Fibroblast of peridontal ligament (primary cell): ENCODE results near the gene PUS3.
"Not testable (repeated sequence)": the region's sequence is repeated elsewhere in the genome, so short reads cannot be mapped to it uniquely, and the experiment has no call there.

Source experiments
- DNase-seq: peaks from one replicate; pipeline ENCODE4 v3.0.0-alpha.2; 2010; ENCODE audit errors: extremely low read depth

The PUS3 gene

DNA sequence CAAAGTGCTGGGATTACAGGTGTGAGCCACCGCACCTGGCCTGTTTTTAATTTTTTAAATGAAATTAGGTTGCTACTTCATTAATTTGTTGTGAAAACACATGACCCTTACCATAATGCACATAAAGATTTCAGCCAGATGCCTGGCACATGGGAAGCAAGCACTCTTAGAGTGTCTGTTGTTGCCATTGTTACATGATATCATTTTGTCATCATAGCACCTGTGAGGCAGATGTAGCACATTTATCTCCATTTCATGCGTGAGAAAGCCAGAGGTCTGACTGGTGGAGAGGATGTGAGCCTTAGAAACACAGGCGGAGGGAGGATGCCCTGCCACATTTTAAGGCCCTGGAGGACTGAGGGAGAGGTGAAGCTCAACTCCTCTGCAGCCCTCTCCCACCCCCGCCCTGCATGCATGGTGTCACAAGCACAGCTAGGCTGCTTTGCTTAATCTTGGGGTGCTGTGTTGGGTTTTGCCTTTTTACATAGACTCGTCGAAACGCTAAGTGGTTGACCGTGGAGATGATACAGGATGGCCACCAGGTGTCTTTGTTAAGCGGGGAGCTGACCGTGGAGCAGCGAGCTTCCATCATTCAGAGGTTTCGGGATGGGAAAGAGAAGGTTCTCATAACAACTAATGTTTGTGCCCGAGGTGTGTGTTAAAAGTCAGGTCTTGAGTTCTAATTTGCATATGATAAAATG is 15.3 kb upstream of the PUS3 start:
- DNase-seq = no peak

GRCh38 chr11:125916683-125917347 is 13.8 kb upstream of the PUS3 start:
- DNase-seq = no peak

DNA sequence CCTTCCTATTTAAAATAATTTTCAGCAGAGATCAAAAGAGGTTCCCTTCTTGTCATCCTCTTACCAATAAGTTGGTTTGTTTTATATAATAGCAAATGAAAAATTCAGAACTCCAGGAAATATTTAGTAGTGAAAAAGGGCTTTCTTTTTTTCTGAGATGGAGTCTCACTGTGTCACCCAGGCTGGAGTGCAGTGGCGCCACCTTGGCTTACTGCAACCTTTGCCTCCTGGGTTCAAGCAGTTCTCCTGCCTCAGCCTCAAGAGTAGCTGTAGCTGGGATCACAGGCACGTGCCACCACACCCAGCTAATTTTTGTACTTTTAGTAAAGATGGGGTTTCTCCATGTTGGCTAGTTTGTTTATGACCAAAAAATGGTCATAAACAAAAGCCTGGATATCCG is 11.6 kb upstream of the PUS3 start:
- DNase-seq = not testable (repeated sequence)

GRCh38 chr11:125910226-125910849 is 7.3 kb upstream of the PUS3 start:
- peak; percentile 12 for DNase-seq

GRCh38 chr11:125904678-125905077 is 1.7 kb upstream of the PUS3 start:
- no peak for DNase-seq

DNA sequence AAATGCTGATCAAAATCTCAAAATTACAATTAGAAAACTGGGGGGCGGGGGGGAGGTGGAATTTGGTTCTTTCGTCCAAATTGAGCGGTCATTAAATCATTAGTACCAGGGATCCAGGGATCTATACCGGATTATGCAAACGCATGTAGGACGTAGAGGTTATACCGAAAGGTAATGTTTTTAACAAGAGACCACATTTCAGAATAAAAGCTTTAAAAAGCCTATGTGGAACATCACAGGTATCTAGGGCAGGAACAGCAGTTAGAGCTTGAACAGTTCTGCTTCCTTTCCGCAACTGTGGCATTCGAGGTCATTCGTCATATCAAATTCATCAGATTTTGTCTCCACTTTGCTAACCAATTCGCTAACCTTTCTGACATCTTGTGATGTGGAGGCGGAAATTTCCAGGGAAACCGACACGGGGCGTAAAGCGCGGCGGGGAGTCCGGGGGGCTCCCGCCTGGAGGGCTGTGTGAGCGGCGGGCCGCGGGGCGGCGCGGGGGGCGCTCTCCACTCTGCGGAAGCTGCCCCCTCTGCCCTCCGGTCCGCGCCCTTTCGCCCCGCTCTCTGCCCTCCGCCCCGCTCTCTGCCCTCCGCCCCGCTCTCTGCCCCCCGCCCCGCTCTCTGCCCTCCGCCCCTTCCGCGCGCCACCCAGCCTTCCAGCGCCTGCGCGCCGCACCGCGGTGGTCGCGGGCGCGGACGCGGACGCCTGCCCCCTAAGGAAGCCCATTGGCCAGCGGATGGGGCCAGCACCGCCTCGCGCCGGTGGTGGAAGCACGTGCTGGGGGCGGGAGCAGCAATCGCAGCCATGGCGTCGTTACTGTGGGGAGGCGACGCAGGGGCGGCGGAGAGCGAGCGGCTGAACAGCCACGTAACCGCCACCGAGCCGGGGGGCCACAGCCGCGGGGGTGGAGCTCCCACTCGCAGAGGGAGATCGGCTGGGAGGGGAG is 979 bp upstream of the PUS3 start, which contains the start of gene DDX25:
DDX25 (plus strand) TSS at position 798 of the 949 bp plus-strand sequence; CDS start at position 808, 10 bp downstream.
- no peak for DNase-seq

- no peak for DNase-seq
Measured at GRCh38 chr11:125902277-125902926, 604 bp downstream of the PUS3 start.

DNA sequence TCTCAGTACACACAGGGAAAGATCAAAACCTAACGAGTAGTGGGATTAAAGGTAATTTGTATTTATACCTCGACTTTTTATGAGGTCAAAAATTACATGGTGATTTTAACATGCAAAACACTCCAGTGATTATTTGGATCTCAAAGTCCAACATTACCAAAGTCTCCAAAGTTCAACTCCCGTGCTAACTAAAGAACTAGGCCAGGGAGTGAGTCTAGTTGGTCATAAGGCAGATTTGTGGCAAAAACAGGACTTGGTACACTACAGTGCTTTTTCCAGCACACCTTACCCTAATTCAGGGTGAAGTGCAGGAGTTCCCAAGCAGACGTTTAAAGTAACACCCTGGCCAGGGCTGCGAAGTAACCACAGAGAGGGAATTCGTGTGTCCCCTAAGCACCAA is 1.1 kb downstream of the PUS3 start:
- DNase-seq = no peak

GRCh38 chr11:125892994-125893393 is 10.0 kb downstream of the PUS3 start:
- no peak for DNase-seq

DNA sequence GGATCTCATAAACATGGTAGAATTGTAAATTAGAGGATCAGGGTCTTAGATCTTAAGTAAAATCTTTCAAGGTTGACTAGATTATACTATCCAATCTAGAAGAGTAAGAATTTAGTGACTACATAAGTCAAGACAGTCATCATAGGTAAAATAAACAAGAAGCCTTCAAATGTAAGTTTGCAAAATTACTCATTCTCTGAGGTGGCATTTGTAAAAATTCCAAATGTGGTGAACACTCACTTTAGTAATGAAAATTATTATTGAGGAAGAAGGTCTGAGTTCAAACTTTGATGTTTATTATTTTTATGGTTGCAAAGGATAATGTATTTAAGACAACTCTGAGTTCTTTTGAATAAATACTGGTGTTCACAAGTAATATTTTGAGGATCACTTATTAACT is 10.9 kb downstream of the PUS3 start:
- peak; percentile 35 for DNase-seq

GRCh38 chr11:125890447-125891100 is 12.4 kb downstream of the PUS3 start:
- peak; percentile 21 for DNase-seq

GRCh38 chr11:125887373-125888324 is 15.4 kb downstream of the PUS3 start, which contains the start of gene HYLS1:
HYLS1 (plus strand) TSS chr11:125887668; CDS start chr11:125899369, 11,701 bp downstream.
- peak; percentile 97 for DNase-seq

- DNase-seq = no peak
Measured at GRCh38 chr11:125886997-125887372, 16.0 kb downstream of the PUS3 start.

GRCh38 chr11:125883375-125883774 is 19.6 kb downstream of the PUS3 start:
- DNase-seq = no peak

DNA sequence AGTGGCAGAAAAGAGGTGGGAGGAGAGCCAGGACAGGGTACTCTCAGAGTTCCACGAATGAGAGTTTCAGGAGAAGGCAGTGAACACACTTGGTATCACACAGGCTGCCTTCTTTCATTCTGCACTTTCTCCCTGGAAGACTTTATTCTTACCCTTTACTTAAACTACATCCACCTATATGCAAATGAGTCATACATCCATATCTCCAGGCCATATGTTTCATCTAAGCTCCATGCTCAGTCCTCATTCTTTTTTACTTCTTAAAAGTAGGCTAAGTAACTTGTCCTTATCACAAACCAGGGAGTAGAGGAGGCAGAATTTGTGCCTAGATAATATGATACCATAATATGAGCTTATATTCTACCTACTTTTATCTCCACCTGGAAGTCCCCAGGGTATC is 21.7 kb downstream of the PUS3 start:
- no peak for DNase-seq

- DNase-seq = peak; percentile 81
Measured at GRCh38 chr11:125874556-125875124, 28.4 kb downstream of the PUS3 start.

DNA sequence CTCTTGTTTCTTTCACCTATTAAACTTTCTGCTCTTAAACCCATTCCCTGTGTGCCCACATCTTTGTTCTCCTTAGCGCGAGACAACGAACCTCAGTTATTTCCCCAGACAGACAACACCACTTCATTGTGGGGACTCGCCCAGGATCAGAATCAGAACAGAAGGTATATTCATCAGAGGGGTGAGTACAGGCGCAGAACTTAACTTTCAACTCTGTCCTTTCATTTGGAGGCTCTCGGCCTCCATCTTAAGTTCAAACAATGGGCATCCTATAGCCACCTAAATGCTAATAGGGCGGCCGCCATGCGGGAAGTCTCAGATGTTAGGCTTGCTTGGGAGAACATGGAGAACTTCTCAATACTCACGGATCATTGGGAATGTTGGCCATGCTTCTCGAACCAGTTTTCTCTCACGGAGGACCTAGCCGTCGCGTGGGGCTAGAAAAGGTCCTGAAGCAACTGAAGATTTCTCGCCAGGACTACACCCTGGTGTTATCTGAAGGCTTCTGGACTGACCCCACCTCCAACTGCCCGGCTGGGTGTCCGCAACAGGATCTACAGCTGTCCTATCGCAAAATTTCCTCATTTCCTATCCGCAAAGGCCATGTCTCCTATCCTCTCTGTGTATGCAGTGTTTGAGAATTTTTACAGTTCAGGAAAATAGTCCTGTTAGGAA is 29.0 kb downstream of the PUS3 start:
- DNase-seq = no peak

GRCh38 chr11:125872138-125872491 is 30.9 kb downstream of the PUS3 start:
- no peak for DNase-seq
